ENCODE results near the gene RUNDC1.

- no peak for TF ChIP-seq CTCF (conservative IDR thresholded peaks at IDR 0.05; ENCODE audit: low read depth in 2 of 2)
- no peak for TF ChIP-seq EZH2phosphoT487 (IDR thresholded peaks at IDR 0.05; ENCODE audit: unreplicated experiment)
- no peak for TF ChIP-seq ZNF331 (CRISPR knock-in tag; IDR thresholded peaks at IDR 0.05; ENCODE audit: low read depth)
- TF ChIP-seq EZH2 (IDR thresholded peaks at IDR 0.05; ENCODE audit: low read depth, unreplicated experiment): no peak
- no peak for TF ChIP-seq REST (IDR thresholded peaks at IDR 0.05; ENCODE audit: unreplicated experiment)
- no peak for TF ChIP-seq POLR2AphosphoS5 (IDR thresholded peaks at IDR 0.05; ENCODE audit: low read depth)
- TF ChIP-seq CREB1 (CRISPR knock-in tag; IDR thresholded peaks at IDR 0.05; ENCODE audit: low read depth): no peak
- TF ChIP-seq JUNB (IDR thresholded peaks at IDR 0.05; ENCODE audit: unreplicated experiment): no peak
- no peak for TF ChIP-seq ZNF462 (CRISPR knock-in tag; IDR thresholded peaks at IDR 0.05)
- no peak for TF ChIP-seq ZNF114 (CRISPR knock-in tag; IDR thresholded peaks at IDR 0.05)
Measured at GRCh38 chr17:43034894-43035293, 54.5 kb downstream of the RUNDC1 start.

Data from GM23338 (cell line).